Esophagus muscularis mucosa (tissue), 4 donors: ENCODE data around the gene SLC2A13. TPM values are rescaled to one million over a fixed set of nuclear protein-coding genes. Genes with fewer than 3 reads are reported as not detected.

ENCODE experiments used
- DNase-seq: peaks from one replicate; pipeline ENCODE4 v3.0.0-alpha.2; 2017; ENCODE audit errors: extremely low spot score
- H3K27ac ChIP-seq, 4 donors: fragments of 200-600 bp; sonication (generic); replicated peaks in 1 of 4; 1 replicate in 3 of 4; 2 replicates in 1 of 4; pipeline ENCODE4 v1.5.1; 2016 to 2019; ENCODE audit warnings: mild to moderate bottlenecking in 1 of 4
- H3K27me3 ChIP-seq, 4 donors: fragments of 200-600 bp; sonication (generic); one replicate each; pipeline versions ENCODE4 v1.5.1 to v1.6.0; 2016 to 2019
- H3K36me3 ChIP-seq, 4 donors: fragments of 200-600 bp; sonication (generic); one replicate each; pipeline ENCODE4 v1.5.1; 2016 to 2019
- H3K4me1 ChIP-seq, 4 donors: fragments of 200-600 bp; sonication (generic); one replicate each; pipeline ENCODE4 v1.5.1; 2016 to 2019
- H3K4me3 ChIP-seq, 4 donors: fragments of 200-600 bp; sonication (generic); 1 replicate in 2 of 4; 2 replicates in 2 of 4; pipeline ENCODE4 v1.5.1; 2016 to 2019; ENCODE audit warnings: mild to moderate bottlenecking in 4 of 4, moderate library complexity in 1 of 4
- H3K9me3 ChIP-seq, 4 donors: fragments of 200-600 bp; sonication (generic); 1 replicate in 3 of 4; 2 replicates in 1 of 4; pipeline ENCODE4 v1.5.1; 2016 to 2019
- CTCF ChIP-seq, 3 experiments: fragments of 200-600 bp in 2 of 3; fragments of 450-650 bp in 1 of 3; sonication (generic) in 2 of 3; IDR thresholded peaks; one replicate each; pipeline ENCODE4 v1.5.1; 2017 to 2019; ENCODE audit warnings: antibody characterized with exemption in 3 of 3, mild to moderate bottlenecking in 2 of 3, moderate library complexity in 1 of 3
- EP300 ChIP-seq: sonication (generic); formaldehyde crosslinking; IDR thresholded peaks from one replicate; pipeline ENCODE4 v1.6.1; 2017; ENCODE audit warnings: antibody characterized with exemption
- POLR2A ChIP-seq: fragments of 450-650 bp; IDR thresholded peaks from one replicate; pipeline ENCODE4 v1.6.1; 2017; ENCODE audit warnings: antibody characterized with exemption, moderate library complexity, mild to moderate bottlenecking, low read depth
- POLR2AphosphoS5 ChIP-seq, 2 donors: sonication (generic); formaldehyde crosslinking; IDR thresholded peaks; one replicate each; pipeline ENCODE4 v1.6.1; 2017; ENCODE audit warnings: antibody characterized with exemption in 2 of 2
- WGBS: methylation state at CpG from one replicate; pipeline ENCODE4 v1.1.5; 2018; 5-methylcytosine and 5-hydroxymethylcytosine counted together
- intact Hi-C: fragments of 100-400 bp; cut with DNase I; formaldehyde crosslinking; loops from one replicate; pipeline ENCODE4 v1.15.1; 2023
- total RNA-seq, 4 donors: library from RNA; depleted of rRNA; stranded (reverse); fragments of >200 nt; gene quantifications; one replicate each; pipeline versions ENCODE4 v1.1.0 to v1.2.1, GENCODE V29; 2016

SLC2A13 gene
- total RNA-seq, 4 donors from 2014 or later: 19.6 to 25.7 (median 21.4) TPM

- DNase-seq: no peak
- no peaks in the 10 kb centered on the region for H3K27me3 ChIP-seq
- H3K4me3 ChIP-seq: no peak overlapping the region
- intact Hi-C loops: no loop called here
- H3K4me1 ChIP-seq: peaks cover 0 to 5% (median 2%) of the 10 kb centered on the region in 4 donors
- TF ChIP-seq POLR2AphosphoS5 (IDR thresholded peaks at IDR 0.05): no peak
- no peak for TF ChIP-seq EP300
- no peak for TF ChIP-seq POLR2A
- TF ChIP-seq CTCF (IDR thresholded peaks at IDR 0.05): no peak
- WGBS: 53% methylated on average over 1 of the region's 1 CpG
- H3K36me3 ChIP-seq: no peaks in the 10 kb centered on the region
- no peaks in the 10 kb centered on the region for H3K9me3 ChIP-seq
- no peak overlapping the region for H3K27ac ChIP-seq
Observed at GRCh38 chr12:40039598-40039997, 66.3 kb downstream of the SLC2A13 start.

GRCh38 chr12:40038619-40039018 lies 67.3 kb downstream of the SLC2A13 start:
- Histone ChIP-seq H3K27me3 (no peaks in the 10 kb centered on the region), H3K36me3 (no peaks in the 10 kb centered on the region), H3K4me3 (no peak overlapping the region), H3K27ac (no peak overlapping the region), H3K9me3 (no peaks in the 10 kb centered on the region), H3K4me1 (peaks cover 0 to 15% (median 10%) of the 10 kb centered on the region in 4 donors)
- intact Hi-C loops: no loop called here
- no peak for DNase-seq
- WGBS: 92% methylated on average over 3 of the region's 3 CpGs
- no peak for TF ChIP-seq CTCF (IDR thresholded peaks at IDR 0.05)
- no peak for TF ChIP-seq POLR2A

GRCh38 chr12:40034712-40035111 lies 71.2 kb downstream of the SLC2A13 start:
- 34% methylated on average over 2 of the region's 2 CpGs for WGBS
- Histone ChIP-seq H3K27ac (no peak overlapping the region), H3K9me3 (no peaks in the 10 kb centered on the region), H3K4me1 (peaks cover 6 to 33% (median 28%) of the 10 kb centered on the region in 4 donors), H3K27me3 (no peaks in the 10 kb centered on the region), H3K36me3 (no peaks in the 10 kb centered on the region), H3K4me3 (no peak overlapping the region)
- intact Hi-C loops: no loop called here
- no peak for DNase-seq
- TF ChIP-seq EP300 (no peak), CTCF (IDR thresholded peaks at IDR 0.05) (no peak), POLR2A (no peak), POLR2AphosphoS5 (IDR thresholded peaks at IDR 0.05) (no peak)

GRCh38 chr12:40034156-40034555 lies 71.7 kb downstream of the SLC2A13 start:
- intact Hi-C loops: no loop called here

More at GRCh38 chr12:40034156-40034555, 71.7 kb downstream of the SLC2A13 start:
- no peak for TF ChIP-seq POLR2A
- TF ChIP-seq CTCF (IDR thresholded peaks at IDR 0.05): no peak
- DNase-seq: no peak
- H3K4me3 ChIP-seq: no peak overlapping the region
- no peaks in the 10 kb centered on the region for H3K27me3 ChIP-seq
- H3K36me3 ChIP-seq: no peaks in the 10 kb centered on the region
- H3K27ac ChIP-seq: no peak overlapping the region
- H3K4me1 ChIP-seq: peaks cover 6 to 33% (median 28%) of the 10 kb centered on the region in 4 donors
- no peaks in the 10 kb centered on the region for H3K9me3 ChIP-seq
